ENCODE measurements around the gene TRIO. TPM values are rescaled to one million over a fixed set of nuclear protein-coding genes. Genes with fewer than 3 reads are reported as not detected.

The TRIO gene
- total and polyA plus RNA-seq, 10 of the 15 experiments (the other 5 are each of a cell fraction or from before 2014, with no cell fraction given), result 5.1 to 96.4 (median 44.6) TPM

DNA sequence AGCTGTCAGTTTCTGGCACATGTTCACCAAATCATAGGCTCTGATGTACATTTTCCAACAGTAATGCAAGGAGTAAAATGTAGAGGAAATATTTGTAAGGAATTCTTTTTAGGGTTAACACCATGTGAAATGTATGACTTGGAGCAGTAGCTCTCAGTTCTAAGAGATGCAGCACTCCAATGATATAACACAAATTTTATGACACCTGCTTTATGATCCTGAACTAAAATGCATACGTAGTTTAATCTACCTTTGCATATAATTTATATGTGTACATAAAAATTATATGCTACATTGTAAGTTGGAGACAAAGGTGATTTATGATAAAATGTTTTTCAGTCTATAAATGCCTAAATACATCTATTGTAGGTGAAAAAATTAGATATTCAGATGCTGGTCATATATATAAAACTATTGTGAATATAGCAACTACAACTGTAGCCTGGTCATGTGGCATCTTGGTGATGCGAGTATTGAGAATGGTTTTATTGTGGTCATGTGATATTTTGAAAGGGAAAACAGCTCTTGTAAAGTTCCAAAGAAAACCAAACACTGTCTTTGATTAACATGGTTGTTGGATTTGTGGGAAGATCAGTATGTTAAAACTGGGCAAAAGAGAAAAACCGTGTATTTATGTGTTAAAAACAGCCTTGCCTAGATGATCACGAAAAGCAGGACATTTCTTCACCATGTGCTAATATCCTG, 171.0 kb downstream of the TRIO start:
- in situ Hi-C loops (cut with MboI) (no loop called here), intact Hi-C loops (cut with micrococcal nuclease; ENCODE audit: unreplicated experiment) (no loop called here)
- no peaks in the 10 kb centered on the region for H4K20me1 ChIP-seq (ENCODE audit: control insufficient read depth, insufficient read depth)
- RAD21 ChIA-PET (ENCODE audit: unreplicated experiment), result no interaction called here
- no peaks in the 10 kb centered on the region for H3K79me2 ChIP-seq (ENCODE audit: control insufficient read depth, insufficient read depth, low read length)
- no peak for TF ChIP-seq BMI1 (IDR thresholded peaks at IDR 0.05; ENCODE audit: borderline replicate concordance)
- no peak for TF ChIP-seq CHD4 (IDR thresholded peaks at IDR 0.05)
- no peak for TF ChIP-seq SPI1 (IDR thresholded peaks at IDR 0.05; ENCODE audit: borderline replicate concordance, insufficient read depth, low read depth, low read length)
- TF ChIP-seq EZH2 (IDR thresholded peaks at IDR 0.05; ENCODE audit: borderline replicate concordance, control insufficient read depth, low read depth, low read length), result no peak
- TF ChIP-seq, protein P1, sequence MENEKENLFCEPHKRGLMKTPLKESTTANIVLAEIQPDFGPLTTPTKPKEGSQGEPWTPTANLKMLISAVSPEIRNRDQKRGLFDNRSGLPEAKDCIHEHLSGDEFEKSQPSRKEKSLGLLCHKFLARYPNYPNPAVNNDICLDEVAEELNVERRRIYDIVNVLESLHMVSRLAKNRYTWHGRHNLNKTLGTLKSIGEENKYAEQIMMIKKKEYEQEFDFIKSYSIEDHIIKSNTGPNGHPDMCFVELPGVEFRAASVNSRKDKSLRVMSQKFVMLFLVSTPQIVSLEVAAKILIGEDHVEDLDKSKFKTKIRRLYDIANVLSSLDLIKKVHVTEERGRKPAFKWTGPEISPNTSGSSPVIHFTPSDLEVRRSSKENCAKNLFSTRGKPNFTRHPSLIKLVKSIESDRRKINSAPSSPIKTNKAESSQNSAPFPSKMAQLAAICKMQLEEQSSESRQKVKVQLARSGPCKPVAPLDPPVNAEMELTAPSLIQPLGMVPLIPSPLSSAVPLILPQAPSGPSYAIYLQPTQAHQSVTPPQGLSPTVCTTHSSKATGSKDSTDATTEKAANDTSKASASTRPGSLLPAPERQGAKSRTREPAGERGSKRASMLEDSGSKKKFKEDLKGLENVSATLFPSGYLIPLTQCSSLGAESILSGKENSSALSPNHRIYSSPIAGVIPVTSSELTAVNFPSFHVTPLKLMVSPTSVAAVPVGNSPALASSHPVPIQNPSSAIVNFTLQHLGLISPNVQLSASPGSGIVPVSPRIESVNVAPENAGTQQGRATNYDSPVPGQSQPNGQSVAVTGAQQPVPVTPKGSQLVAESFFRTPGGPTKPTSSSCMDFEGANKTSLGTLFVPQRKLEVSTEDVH (IDR thresholded peaks at IDR 0.05; ENCODE audit: low read depth, partially characterized antibody), result no peak
- no peak for TF ChIP-seq IKZF1 (conservative IDR thresholded peaks at IDR 0.05)
- TF ChIP-seq, protein P2, sequence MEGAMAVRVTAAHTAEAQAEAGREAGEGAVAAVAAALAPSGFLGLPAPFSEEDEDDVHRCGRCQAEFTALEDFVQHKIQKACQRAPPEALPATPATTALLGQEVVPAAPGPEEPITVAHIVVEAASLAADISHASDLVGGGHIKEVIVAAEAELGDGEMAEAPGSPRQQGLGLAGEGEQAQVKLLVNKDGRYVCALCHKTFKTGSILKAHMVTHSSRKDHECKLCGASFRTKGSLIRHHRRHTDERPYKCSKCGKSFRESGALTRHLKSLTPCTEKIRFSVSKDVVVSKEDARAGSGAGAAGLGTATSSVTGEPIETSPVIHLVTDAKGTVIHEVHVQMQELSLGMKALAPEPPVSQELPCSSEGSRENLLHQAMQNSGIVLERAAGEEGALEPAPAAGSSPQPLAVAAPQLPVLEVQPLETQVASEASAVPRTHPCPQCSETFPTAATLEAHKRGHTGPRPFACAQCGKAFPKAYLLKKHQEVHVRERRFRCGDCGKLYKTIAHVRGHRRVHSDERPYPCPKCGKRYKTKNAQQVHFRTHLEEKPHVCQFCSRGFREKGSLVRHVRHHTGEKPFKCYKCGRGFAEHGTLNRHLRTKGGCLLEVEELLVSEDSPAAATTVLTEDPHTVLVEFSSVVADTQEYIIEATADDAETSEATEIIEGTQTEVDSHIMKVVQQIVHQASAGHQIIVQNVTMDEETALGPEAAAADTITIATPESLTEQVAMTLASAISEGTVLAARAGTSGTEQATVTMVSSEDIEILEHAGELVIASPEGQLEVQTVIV (IDR thresholded peaks at IDR 0.05; ENCODE audit: borderline replicate concordance, partially characterized antibody), result no peak
- TF ChIP-seq SRF (IDR thresholded peaks at IDR 0.05; ENCODE audit: low read depth in 2 of 2, low read length in 2 of 2), result no peak
- TF ChIP-seq HDAC2 (IDR thresholded peaks at IDR 0.05), result no peak
- 100% methylated on average over 4 of the region's 4 CpGs for WGBS (ENCODE audit: insufficient coverage, insufficient replicate concordance, low lambda C conversion rate, missing lambda C conversion rate)
- no peak overlapping the region for H3K9ac ChIP-seq (ENCODE audit: control insufficient read depth, insufficient read depth, low read length)
- ATAC-seq (no peak), DNase-seq (ENCODE audit: low read depth, low spot score) (no peak), FAIRE-seq (peak; percentile 18)
- no peak overlapping the region for H3K4me2 ChIP-seq (ENCODE audit: control insufficient read depth, insufficient read depth)
- peaks cover 22 to 29% of the 10 kb centered on the region in 2 experiments; a peak in 3 of 4 replicates for H3K36me3 ChIP-seq (ENCODE audit: control insufficient read depth in 2 of 2, insufficient read depth in 2 of 2, low read length in 1 of 2)
- H2AFZ ChIP-seq (ENCODE audit: control insufficient read depth, low read depth, low read length), result no peak overlapping the region
- no peak overlapping the region for H3K4me3 ChIP-seq
- no peaks in the 10 kb centered on the region for H3K4me1 ChIP-seq (ENCODE audit: control insufficient read depth, insufficient read depth, low read length)
- H3K27me3 ChIP-seq (replicated peaks in 1 of 2; ENCODE audit: control insufficient read depth in 2 of 2, insufficient read depth in 2 of 2, low read length in 1 of 2), result no peaks in the 10 kb centered on the region
- no peak overlapping the region for H3K27ac ChIP-seq (ENCODE audit: control insufficient read depth, insufficient read depth)
- BruUV-seq (replicated peaks), result no TSS peak
- H3K9me3 ChIP-seq (replicated peaks; ENCODE audit: control insufficient read depth, insufficient read depth, low read length), result no peaks in the 10 kb centered on the region
- CTCF ChIA-PET, result no interaction called here
- POLR2A ChIA-PET, result no interaction called here
- SMC1A ChIA-PET (ENCODE audit: uncharacterized antibody, unreplicated experiment), result interaction anchor here (0.8 to 1.4 kb wide), 3 partner anchors 10 to 28 kb away, joined by 3 read pairs; no protein-coding TSS in a partner anchor
